K562 (cell line): Measurements from ENCODE around the gene SLC18A3. TPM values are rescaled to one million over a fixed set of nuclear protein-coding genes. Genes with fewer than 3 reads are reported as not detected.

Experiments used
- ATAC-seq: fragments of 200-7000 bp; cut with Tn5 transposase; 3 replicates; pipeline ENCODE4 v1.9.1; 2020; ENCODE audit warnings: moderate library complexity
- BruUV-seq: library from RNA; stranded (reverse); fragments of 400-500 nt; replicated peaks from 2 replicates; lab custom pipeline; 2021; lab: Mats Ljungman, UMichigan
- CTCF ChIA-PET: fragments of 300-600 bp; formaldehyde crosslinking; extraction: SDS; loops from one replicate; lab custom pipeline; 2021; ENCODE audit warnings: low intra/inter-chr PET ratio; lab: Yijun Ruan, JAX
- POLR2A ChIA-PET: fragments of 300-600, 350-650 bp; sonication (Branson Sonifier 250); formaldehyde crosslinking; extraction: SDS; loops from one replicate; lab custom pipeline; 2021; ENCODE audit warnings: antibody characterized with exemption, inconsistent platforms; lab: Yijun Ruan, JAX
- DNase-seq, 4 experiments: peaks; one replicate each; pipeline versions ENCODE4 v3.0.0 to v3.0.0-alpha.2; 2011 to 2018; ENCODE audit warnings: low spot score in 3 of 4, mixed read lengths in 3 of 4; ENCODE audit errors: extremely low read depth in 1 of 4
- FAIRE-seq: peaks from 2 replicates; lab custom pipeline; 2011; peaks lifted over from hg19 to GRCh38; lab: Jason Lieb, UNC
- H2AFZ ChIP-seq: 2 replicates; pipeline ENCODE4 v1.6.0; 2011; ENCODE audit warnings: low read depth, low read length, control low read depth, inconsistent platforms
- H3K27ac ChIP-seq: fragments of 200-600 bp; 3 replicates; pipeline ENCODE4 v1.8.0; 2011; ENCODE audit warnings: low read depth, mild to moderate bottlenecking, control low read depth, inconsistent platforms, low read length, moderate library complexity, mixed read lengths; ENCODE audit errors: extremely low read depth
- H3K27me3 ChIP-seq, 2 experiments: fragments of 300-600 bp in 1 of 2; 2 replicates in 1 of 2; 3 replicates in 1 of 2; pipeline versions ENCODE4 v1.6.0 to v1.8.0; 2011; ENCODE audit warnings: inconsistent platforms in 2 of 2, low read length in 2 of 2, mild to moderate bottlenecking in 1 of 2, mixed read lengths in 1 of 2, moderate library complexity in 1 of 2; ENCODE audit not compliant: control insufficient read depth in 2 of 2, insufficient read depth in 2 of 2
- H3K36me3 ChIP-seq: fragments of 300-600 bp; 3 replicates; pipeline ENCODE4 v1.8.0; 2011; ENCODE audit warnings: mild to moderate bottlenecking, low read length, inconsistent platforms; ENCODE audit not compliant: control insufficient read depth, insufficient read depth
- H3K4me1 ChIP-seq, 2 experiments: fragments of 200-600 bp in 1 of 2; replicated peaks in 1 of 2; 2 replicates in 1 of 2; 3 replicates in 1 of 2; pipeline versions ENCODE4 v1.5.1 to v1.8.0; 2011; ENCODE audit warnings: inconsistent platforms in 2 of 2, low read length in 2 of 2, mild to moderate bottlenecking in 1 of 2, mixed read lengths in 1 of 2, moderate library complexity in 1 of 2; ENCODE audit not compliant: control insufficient read depth in 2 of 2, insufficient read depth in 2 of 2
- H3K4me2 ChIP-seq: 2 replicates; pipeline ENCODE4 v1.6.1; 2011; ENCODE audit warnings: low read length, control low read depth, inconsistent platforms, mixed read lengths; ENCODE audit not compliant: insufficient read depth
- H3K4me3 ChIP-seq: fragments of 200-600 bp; sonication (generic), shearing (Covaris generic); 2 replicates; pipeline ENCODE4 v1.5.1; 2016; ENCODE audit warnings: control low read depth, inconsistent platforms
- H3K79me2 ChIP-seq: fragments of 200-600 bp; 3 replicates; pipeline ENCODE4 v1.8.0; 2011; ENCODE audit warnings: low read length, inconsistent platforms; ENCODE audit not compliant: control insufficient read depth, insufficient read depth
- H3K9ac ChIP-seq, 2 experiments: 2 replicates each; pipeline versions ENCODE4 v1.6.0 to v1.6.1; 2011; ENCODE audit warnings: low read depth in 2 of 2, low read length in 2 of 2, control low read depth in 1 of 2, inconsistent platforms in 1 of 2, mild to moderate bottlenecking in 1 of 2, mixed read lengths in 1 of 2; ENCODE audit not compliant: insufficient read depth in 1 of 2
- H3K9me1 ChIP-seq: one replicate; pipeline ENCODE4 v1.6.0; 2011; ENCODE audit warnings: inconsistent platforms, mild to moderate bottlenecking, low read length, moderate library complexity; ENCODE audit not compliant: control insufficient read depth, insufficient read depth
- H3K9me3 ChIP-seq: replicated peaks from 2 replicates; pipeline ENCODE4 v1.5.1; 2011; ENCODE audit warnings: low read depth, low read length, inconsistent platforms; ENCODE audit not compliant: control insufficient read depth, insufficient read depth
- H4K20me1 ChIP-seq: replicated peaks from 2 replicates; pipeline ENCODE4 v1.6.1; 2011; ENCODE audit warnings: low read length, inconsistent platforms, mixed read lengths; ENCODE audit not compliant: control insufficient read depth, insufficient read depth
- EWSR1 ChIP-seq: fragments of 450-650 bp; IDR thresholded peaks from 2 replicates; pipeline ENCODE4 v1.6.1; 2018; ENCODE audit warnings: borderline replicate concordance, mild to moderate bottlenecking, low read depth, moderate library complexity; ENCODE audit not compliant: partially characterized antibody
- GMEB1 ChIP-seq: fragments of 250-450 bp; sonication (Bioruptor Pico); IDR thresholded peaks from 2 replicates; pipeline ENCODE4 v1.4.0; 2020; ENCODE audit warnings: mild to moderate bottlenecking
- HMBOX1 ChIP-seq: sonication (generic); IDR thresholded peaks from 2 replicates; pipeline ENCODE4 v1.6.1; 2016
- KDM5B ChIP-seq: fragments of 200-600 bp; sonication (generic); IDR thresholded peaks from 2 replicates; pipeline ENCODE4 v1.6.1; 2012; ENCODE audit warnings: low read depth, mild to moderate bottlenecking, moderate library complexity, low read length, control low read depth, inconsistent platforms; ENCODE audit not compliant: insufficient replicate concordance
- MCM7 ChIP-seq, 2 experiments: fragments of 450-650 bp; IDR thresholded peaks; 2 replicates each; pipeline ENCODE4 v1.6.1; 2016 to 2018
- RBM39 ChIP-seq: fragments of 200-400 bp; formaldehyde crosslinking; optimal IDR thresholded peaks from 2 replicates; pipeline ENCODE3; 2018; ENCODE audit warnings: low read depth, low read length
- SRF ChIP-seq, 2 experiments: fragments of 250-450, 450-650 bp in 1 of 2; sonication (Bioruptor Pico) in 1 of 2; sonication (generic) in 1 of 2; formaldehyde crosslinking; IDR thresholded peaks; 2 replicates each; pipeline versions ENCODE4 v1.5.0 to v1.5.1; 2020 to 2022; ENCODE audit warnings: mild to moderate bottlenecking in 1 of 2, missing genetic modification reagents in 1 of 2
- TAF7 ChIP-seq: fragments of 450-650 bp; IDR thresholded peaks from 2 replicates; pipeline ENCODE4 v1.6.1; 2016; ENCODE audit warnings: missing genetic modification characterization, missing compliant biosample characterization
- ZNF12 ChIP-seq: sonication (generic); formaldehyde crosslinking; IDR thresholded peaks from 2 replicates; pipeline ENCODE4 v1.4.0; 2020; ENCODE audit warnings: mild to moderate bottlenecking, missing genetic modification reagents
- ZNF165 ChIP-seq: fragments of 250-450 bp; sonication (Bioruptor Pico); IDR thresholded peaks from 2 replicates; pipeline ENCODE4 v1.4.0; 2020; ENCODE audit warnings: borderline replicate concordance
- ZNF77 ChIP-seq: fragments of 250-450 bp; sonication (Bioruptor Pico); IDR thresholded peaks from 2 replicates; pipeline ENCODE4 v1.5.0; 2020
- ZNF778 ChIP-seq: fragments of 450-650 bp; formaldehyde crosslinking; IDR thresholded peaks from 2 replicates; pipeline ENCODE4 v1.4.0; 2020; ENCODE audit warnings: mild to moderate bottlenecking, moderate library complexity
- WGBS: fragments of 100-300 bp; shearing (Covaris generic); methylation state at CpG from one replicate; pipeline ENCODE4 v1.1.6; 2016; ENCODE audit warnings: low coverage, mixed read lengths; ENCODE audit not compliant: insufficient coverage; ENCODE audit errors: missing lambda C conversion rate; 5-methylcytosine and 5-hydroxymethylcytosine counted together
- in situ Hi-C: fragments of 300-500 bp; cut with MboI; formaldehyde crosslinking; loops from 4 replicates; pipeline ENCODE4 v1.15.0; 2018; ENCODE audit warnings: inconsistent platforms, mixed read lengths
- intact Hi-C: fragments of 100-400 bp; cut with micrococcal nuclease; formaldehyde crosslinking; loops from 2 replicates; pipeline ENCODE4 v1.14.2; 2022
- polyA plus RNA-seq, 8 experiments: library from polyadenylated mRNA; depleted of rRNA in 4 of 8; stranded (reverse) in 5 of 8; unstranded in 3 of 8; fragments of >200 nt; fragmentation: Nextera tagmentation in 2 of 8; fragmentation: Illumina TruSeq in 1 of 8; extraction: Ambion mirVana in 2 of 8; extraction: Trizol in 1 of 8; gene quantifications; 2 replicates each; pipeline versions ENCODE4 v1.2.1 to v1.2.3, GENCODE V29; 2011 to 2014; ENCODE audit warnings: inconsistent platforms in 1 of 8, missing spikeins in 1 of 8
- total RNA-seq, 7 experiments: library from RNA; depleted of rRNA in 6 of 7; stranded (reverse); fragments of >200 nt in 6 of 7; fragmentation: Illumina TruSeq in 2 of 7; extraction: Trizol in 2 of 7; gene quantifications; 2 replicates each; pipeline versions ENCODE4 v1.2.1 to v1.2.3, GENCODE V29; 2011 to 2021; ENCODE audit warnings: low replicate concordance in 1 of 7

Gene SLC18A3
- total and polyA plus RNA-seq, 9 of the 15 experiments (the other 6 are each of a cell fraction or from before 2014, with no cell fraction given) = not detected

GRCh38 chr10:49610458-49611165 is 502 bp downstream of the SLC18A3 start:
- no peak for ATAC-seq
- 60% methylated on average over 53 of the region's 72 CpGs for WGBS
- CTCF ChIA-PET = no interaction called here

GRCh38 chr10:49611166-49611815 is 1.2 kb downstream of the SLC18A3 start:
- FAIRE-seq (no peak), ATAC-seq (no peak), DNase-seq (no peak)
- in situ Hi-C loops = no loop called here
- WGBS = 66% methylated on average over 60 of the region's 63 CpGs
- Histone ChIP-seq H3K27ac (no peak overlapping the region), H3K9me3 (no peaks in the 10 kb centered on the region), H2AFZ (no peak overlapping the region), H3K27me3 (peaks cover 16 to 52% of the 10 kb centered on the region in 2 experiments; a peak in 3 of 5 replicates), H3K9me1 (no peaks in the 10 kb centered on the region), H4K20me1 (no peaks in the 10 kb centered on the region; the same call in 1 of the 2 replicates), H3K79me2 (no peaks in the 10 kb centered on the region), H3K9ac (no peak overlapping the region), H3K4me1 (peaks cover 0 to 24% of the 10 kb centered on the region in 2 experiments; a peak in 2 of 5 replicates), H3K36me3 (no peaks in the 10 kb centered on the region), H3K4me3 (no peak overlapping the region), H3K4me2 (no peak overlapping the region)
- BruUV-seq = no TSS peak
- POLR2A ChIA-PET = no interaction called here
- intact Hi-C loops = no loop called here
- CTCF ChIA-PET = no interaction called here
- TF ChIP-seq GMEB1 (CRISPR knock-in tag) = no peak
- no peak for TF ChIP-seq HMBOX1
- no peak for TF ChIP-seq ZNF165 (CRISPR knock-in tag)
- TF ChIP-seq EWSR1 = no peak
- TF ChIP-seq SRF (CRISPR knock-in tag; IDR thresholded peaks at IDR 0.05) = no peak
- TF ChIP-seq ZNF778 (CRISPR knock-in tag) = no peak
- TF ChIP-seq MCM7 (IDR thresholded peaks at IDR 0.05) = no peak
- no peak for TF ChIP-seq ZNF12
- no peak for TF ChIP-seq RBM39
- no peak for TF ChIP-seq KDM5B
- no peak for TF ChIP-seq TAF7 (tag)

More at GRCh38 chr10:49610458-49611165, 502 bp downstream of the SLC18A3 start:
- DNase-seq (no peak), FAIRE-seq (no peak)
- no peak overlapping the region for H2AFZ ChIP-seq
- no peak overlapping the region for H3K4me2 ChIP-seq
- H3K9me3 ChIP-seq = no peaks in the 10 kb centered on the region
- no peaks in the 10 kb centered on the region; the same call in 1 of the 2 replicates for H4K20me1 ChIP-seq
- in situ Hi-C loops = no loop called here
- no peak overlapping the region for H3K27ac ChIP-seq
- intact Hi-C loops = no loop called here
- POLR2A ChIA-PET = interaction anchor here (0.6 kb wide), 2 partner anchors 10 to 40 kb away, joined by 3 to 4 read pairs; no protein-coding TSS in a partner anchor
- H3K79me2 ChIP-seq = no peaks in the 10 kb centered on the region
- no peaks in the 10 kb centered on the region for H3K9me1 ChIP-seq
- no peak overlapping the region for H3K4me3 ChIP-seq
- no peak overlapping the region for H3K9ac ChIP-seq
- no peaks in the 10 kb centered on the region for H3K36me3 ChIP-seq
- H3K4me1 ChIP-seq = peaks cover 0 to 24% of the 10 kb centered on the region in 2 experiments; a peak in 2 of 5 replicates
- H3K27me3 ChIP-seq = peaks cover 16 to 52% of the 10 kb centered on the region in 2 experiments; a peak in 3 of 5 replicates
- TF ChIP-seq ZNF77 (CRISPR knock-in tag) = no peak
- BruUV-seq = no TSS peak
